Ovary (tissue), 9 donors: ENCODE data around the gene CENPA. TPM values are rescaled to one million over a fixed set of nuclear protein-coding genes. Genes with fewer than 3 reads are reported as not detected.

Source experiments
- DNase-seq, 5 donors: peaks; one replicate each; pipeline ENCODE4 v3.0.0-alpha.2; 2019 to 2020
- H3K27ac ChIP-seq, 2 donors: fragments of 200-600 bp; one replicate each; pipeline versions ENCODE4 v1.5.1 to v1.8.0; 2019 to 2022
- H3K27me3 ChIP-seq: fragments of 200-600 bp; one replicate; pipeline ENCODE4 v1.8.0; 2022
- H3K36me3 ChIP-seq: fragments of 200-600 bp; sonication (generic); one replicate; pipeline ENCODE4 v1.5.1; 2019
- H3K4me1 ChIP-seq: one replicate; pipeline ENCODE4 v1.8.1; 2013; ENCODE audit warnings: mild to moderate bottlenecking, moderate library complexity; ENCODE audit not compliant: insufficient read depth
- H3K4me3 ChIP-seq: fragments of 200-600 bp; sonication (generic); one replicate; pipeline ENCODE4 v1.5.1; 2017
- H3K9me3 ChIP-seq, 2 donors: fragments of 200-600 bp in 1 of 2; sonication (generic) in 1 of 2; one replicate each; pipeline versions ENCODE4 v1.5.1 to v1.8.1; 2013 to 2019; ENCODE audit warnings: mild to moderate bottlenecking in 1 of 2, moderate library complexity in 1 of 2
- EP300 ChIP-seq: sonication (generic); formaldehyde crosslinking; IDR thresholded peaks from one replicate; pipeline ENCODE4 v1.6.1; 2017; ENCODE audit warnings: antibody characterized with exemption
- POLR2A ChIP-seq: fragments of 450-650 bp; IDR thresholded peaks from one replicate; pipeline ENCODE4 v1.6.1; 2017; ENCODE audit warnings: antibody characterized with exemption, mild to moderate bottlenecking, moderate library complexity
- WGBS, 3 donors: extraction: QIAGEN DNeasy Blood & Tissue Kit in 1 of 3; methylation state at CpG; one replicate each; pipeline versions ENCODE4 v1.1.5 to v1.1.7; 2013 to 2017; 5-methylcytosine and 5-hydroxymethylcytosine counted together
- intact Hi-C, 4 donors: fragments of 100-400 bp; cut with DNase I; formaldehyde crosslinking; loops; one replicate each; pipeline versions ENCODE4 v1.11.0 to v1.15.1; 2022 to 2023
- polyA plus RNA-seq, 2 donors: library from polyadenylated mRNA; stranded (reverse); fragments of 200-250 nt in 1 of 2; fragments of 350-450 nt in 1 of 2; fragmentation: Illumina TruSeq in 1 of 2; extraction: RNeasy Lipid Tissue Mini Kit (QIAGEN cat#74804) in 1 of 2; gene quantifications; one replicate each; pipeline ENCODE4 v1.2.3, GENCODE V29; 2013 to 2014
- total RNA-seq, 7 donors: library from RNA; depleted of rRNA in 2 of 7; stranded (reverse); fragments of >200 nt in 2 of 7; fragmentation: NEBNext Ultra II Directional in 3 of 7; extraction: Animal tissue kit (Norgen Biotek cat#: 25700) in 3 of 7; gene quantifications; one replicate each; pipeline versions ENCODE4 v1.1.0 to v1.2.4, GENCODE V29; 2016 to 2023
- TF ChIP-seq, protein P1 (sequence below), 3 donors: fragments of 450-650 bp in 2 of 3; fragments of 200-600 bp in 1 of 3; IDR thresholded peaks; one replicate each; pipeline versions ENCODE4 v1.5.1 to v1.8.0; 2016 to 2022; ENCODE audit warnings: antibody characterized with exemption in 3 of 3, mild to moderate bottlenecking in 1 of 3
- donor health status: DM: no; HTN: no; CAD: no; lungs with moderate emphysema.
- donor health status: DM: no; HTN: no; CAD: no.
- donor health status: Bipolar disorder and iron deficiency.
- donor health status: DM: yes; HTN: yes; CAD: no.
- donor health status: DM: no; HTN: no; CAD: no.
- donor health status: DM: yes; HTN: yes; CAD: no.

Gene CENPA
- total and polyA plus RNA-seq, 9 donors: 0.21 to 1.4 (median 0.87) TPM; not detected in 4

DNA sequence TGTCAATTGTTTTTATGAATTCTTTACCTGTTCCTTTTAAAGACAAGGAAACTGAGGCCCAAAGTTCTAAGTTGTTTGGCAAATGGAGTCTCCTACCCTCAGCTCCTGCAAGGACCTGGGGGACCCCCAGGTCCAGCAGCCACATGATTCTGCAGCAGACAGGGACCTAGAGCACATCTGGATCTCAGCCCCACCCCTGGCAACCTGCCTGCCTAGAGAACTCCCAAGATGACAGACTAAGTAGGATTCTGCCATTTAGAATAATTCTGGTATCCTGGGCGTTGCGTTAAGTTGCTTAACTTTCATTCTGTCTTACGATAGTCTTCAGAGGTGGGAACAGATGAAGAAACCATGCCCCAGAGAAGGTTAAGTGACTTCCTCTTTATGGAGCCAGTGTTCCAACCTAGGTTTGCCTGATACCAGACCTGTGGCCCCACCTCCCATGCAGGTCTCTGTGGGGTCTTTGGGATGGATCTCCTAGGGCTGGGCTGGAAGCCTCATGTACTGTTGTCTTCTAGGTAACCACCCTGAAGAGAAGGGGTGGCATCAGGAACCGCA, 5.6 kb upstream of the CENPA start:
- TF ChIP-seq POLR2A (no peak), EP300 (no peak)
- TF ChIP-seq, protein P1, sequence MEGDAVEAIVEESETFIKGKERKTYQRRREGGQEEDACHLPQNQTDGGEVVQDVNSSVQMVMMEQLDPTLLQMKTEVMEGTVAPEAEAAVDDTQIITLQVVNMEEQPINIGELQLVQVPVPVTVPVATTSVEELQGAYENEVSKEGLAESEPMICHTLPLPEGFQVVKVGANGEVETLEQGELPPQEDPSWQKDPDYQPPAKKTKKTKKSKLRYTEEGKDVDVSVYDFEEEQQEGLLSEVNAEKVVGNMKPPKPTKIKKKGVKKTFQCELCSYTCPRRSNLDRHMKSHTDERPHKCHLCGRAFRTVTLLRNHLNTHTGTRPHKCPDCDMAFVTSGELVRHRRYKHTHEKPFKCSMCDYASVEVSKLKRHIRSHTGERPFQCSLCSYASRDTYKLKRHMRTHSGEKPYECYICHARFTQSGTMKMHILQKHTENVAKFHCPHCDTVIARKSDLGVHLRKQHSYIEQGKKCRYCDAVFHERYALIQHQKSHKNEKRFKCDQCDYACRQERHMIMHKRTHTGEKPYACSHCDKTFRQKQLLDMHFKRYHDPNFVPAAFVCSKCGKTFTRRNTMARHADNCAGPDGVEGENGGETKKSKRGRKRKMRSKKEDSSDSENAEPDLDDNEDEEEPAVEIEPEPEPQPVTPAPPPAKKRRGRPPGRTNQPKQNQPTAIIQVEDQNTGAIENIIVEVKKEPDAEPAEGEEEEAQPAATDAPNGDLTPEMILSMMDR (IDR thresholded peaks at IDR 0.05): no peak
- no peaks in the 10 kb centered on the region for H3K36me3 ChIP-seq
- intact Hi-C loops: no loop called here

DNA sequence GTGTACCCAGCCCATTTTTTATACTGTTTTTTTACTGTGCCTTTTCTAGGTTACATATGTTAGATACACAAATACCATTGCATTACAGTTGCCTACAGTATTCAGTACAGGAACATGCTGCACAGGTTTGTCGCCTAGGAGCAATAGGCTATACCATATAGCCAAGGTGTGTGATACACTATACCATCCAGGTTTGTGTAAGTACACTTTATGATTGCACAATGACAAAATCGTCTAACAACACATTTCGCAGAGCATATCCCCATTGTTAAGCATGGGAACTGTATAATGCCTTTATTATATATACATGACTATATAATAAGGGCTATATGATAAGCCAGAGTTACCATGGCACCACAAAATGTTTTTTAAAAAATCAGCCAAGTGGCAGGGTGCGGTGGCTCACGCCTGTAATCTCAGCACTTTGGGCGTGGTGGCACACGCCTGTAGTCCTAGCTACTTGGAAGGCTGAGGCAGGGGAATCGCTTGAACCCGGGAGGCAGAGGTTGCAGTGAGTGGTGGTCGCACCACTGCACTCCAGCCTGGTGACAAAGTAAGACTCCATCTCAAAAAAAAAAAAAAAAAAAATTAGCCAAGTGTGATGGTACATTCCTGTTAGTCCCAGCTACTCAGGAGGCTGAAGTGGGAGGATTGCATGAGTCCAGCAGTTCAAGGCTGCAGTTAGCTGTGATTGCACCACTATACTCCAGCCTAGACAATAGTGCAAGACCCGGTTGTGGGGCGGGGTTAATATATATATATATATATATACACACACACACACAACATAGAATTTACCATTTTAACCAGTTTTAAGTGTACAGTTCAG, 2.8 kb upstream of the CENPA start:
- Histone ChIP-seq H3K9me3 (no peaks in the 10 kb centered on the region), H3K27me3 (no peaks in the 10 kb centered on the region), H3K27ac (no peak overlapping the region), H3K4me3 (no peak overlapping the region), H3K4me1 (peaks cover 3% of the 10 kb centered on the region), H3K36me3 (no peaks in the 10 kb centered on the region)
- intact Hi-C loops: no loop called here
- WGBS, 3 donors: 81 to 84% (median 81%) methylated on average over 12 of the region's 12 CpGs
- TF ChIP-seq POLR2A (no peak), EP300 (no peak)
- TF ChIP-seq, protein P1 (IDR thresholded peaks at IDR 0.05): no peak
- no peak for DNase-seq

More for the DNA sequence above, 5.6 kb upstream of the CENPA start:
- no peaks in the 10 kb centered on the region for H3K27me3 ChIP-seq
- 94 to 97% (median 95%) methylated on average over 4 of the region's 4 CpGs for WGBS, 3 donors
- H3K27ac ChIP-seq: no peak overlapping the region
- H3K9me3 ChIP-seq: no peaks in the 10 kb centered on the region
- H3K4me3 ChIP-seq: no peak overlapping the region
- no peaks in the 10 kb centered on the region for H3K4me1 ChIP-seq
- DNase-seq: no peak

DNA sequence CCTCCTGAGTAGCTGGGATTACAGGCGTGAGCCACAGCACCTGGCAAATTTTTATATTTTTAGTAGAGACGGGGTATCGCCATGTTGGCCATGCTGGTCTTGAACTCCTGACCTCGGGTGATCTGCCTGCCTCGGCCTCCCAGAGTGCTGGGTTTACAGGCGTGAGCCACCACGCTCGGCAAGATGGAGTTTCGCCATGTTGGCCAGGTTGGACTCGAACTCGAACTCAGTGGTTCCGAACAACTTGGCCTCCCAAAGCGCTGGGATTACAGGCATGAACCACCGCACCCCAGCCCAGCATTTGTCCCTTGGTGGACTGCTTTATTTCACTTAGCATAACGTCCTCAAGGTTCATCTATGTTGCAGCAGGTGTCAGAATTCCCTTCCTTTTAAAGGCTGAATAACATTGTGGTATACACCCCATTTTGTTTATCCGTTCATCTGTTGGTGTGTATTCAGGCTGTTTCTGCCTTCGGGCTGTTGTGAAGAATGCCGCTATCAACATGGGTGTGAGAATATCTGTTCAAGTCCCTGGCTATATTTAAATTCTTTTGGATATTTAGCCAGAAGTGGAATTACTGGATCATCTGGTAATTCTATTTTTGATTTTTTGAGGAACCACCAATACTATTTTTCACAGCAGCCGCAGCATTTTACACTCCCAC, 1.2 kb upstream of the CENPA start:
- H3K27ac ChIP-seq: no peak overlapping the region
- H3K4me3 ChIP-seq: peak overlapping the region; percentile 37
- H3K36me3 ChIP-seq: no peaks in the 10 kb centered on the region
- DNase-seq: no peak
- WGBS, 3 donors: 87 to 89% (median 89%) methylated on average over 19 of the region's 19 CpGs
- H3K9me3 ChIP-seq: no peaks in the 10 kb centered on the region
- H3K27me3 ChIP-seq: no peaks in the 10 kb centered on the region
- TF ChIP-seq POLR2A (no peak), EP300 (no peak)
- TF ChIP-seq, protein P1 (IDR thresholded peaks at IDR 0.05): no peak
- peaks cover 3% of the 10 kb centered on the region for H3K4me1 ChIP-seq
- intact Hi-C loops: no loop called here

DNA sequence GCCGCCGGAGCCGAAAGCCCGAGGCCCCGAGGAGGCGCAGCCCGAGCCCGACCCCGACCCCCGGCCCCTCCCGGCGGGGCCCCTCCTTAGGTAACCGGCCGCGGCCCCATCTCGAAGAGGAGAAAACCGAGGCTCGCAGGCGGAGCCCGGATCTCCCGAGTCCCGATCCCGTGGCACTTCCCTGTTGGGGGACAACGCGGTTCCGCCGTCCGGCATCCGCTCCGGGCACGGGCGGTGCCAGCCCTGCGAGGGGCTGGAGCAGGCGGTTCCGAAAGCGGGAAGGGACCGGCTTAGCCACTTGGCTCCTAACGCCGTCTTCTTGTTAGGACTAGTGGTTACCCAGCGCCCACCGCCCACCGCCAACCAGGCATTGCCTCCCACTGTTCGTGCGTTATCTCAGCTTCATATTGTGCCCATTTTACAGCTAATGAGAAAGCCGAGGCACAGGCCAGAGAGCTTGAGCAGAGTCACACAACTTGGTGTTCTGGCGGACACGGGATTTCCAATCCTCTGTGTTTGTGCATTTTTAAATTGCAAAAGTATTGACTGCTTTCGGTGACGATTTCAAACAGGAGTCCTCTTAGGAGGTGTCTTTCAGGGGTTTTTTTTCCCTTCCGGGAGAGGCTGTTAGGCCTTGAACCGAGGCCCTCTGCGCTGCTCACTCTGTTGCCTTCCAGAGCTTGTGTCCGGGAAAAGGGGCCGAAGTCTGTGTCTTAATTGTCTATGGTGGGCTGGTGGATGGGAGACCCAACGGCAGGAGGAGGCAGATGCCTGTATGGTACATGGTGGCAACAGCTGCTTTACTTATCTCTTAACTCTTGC, 562 bp downstream of the CENPA start:
- no peak overlapping the region for H3K27ac ChIP-seq
- WGBS, 3 donors: 1 to 4% (median 2%) methylated on average over 36 to 55 of the region's 55 CpGs
- peaks cover 3% of the 10 kb centered on the region for H3K4me1 ChIP-seq
- no peaks in the 10 kb centered on the region for H3K9me3 ChIP-seq
- intact Hi-C loops: no loop called here
- TF ChIP-seq POLR2A (no peak), EP300 (no peak)
- TF ChIP-seq, protein P1 (IDR thresholded peaks at IDR 0.05): no peak
- no peaks in the 10 kb centered on the region for H3K27me3 ChIP-seq
- peak overlapping the region; percentile 60 for H3K4me3 ChIP-seq
- H3K36me3 ChIP-seq: no peaks in the 10 kb centered on the region
- DNase-seq: no peak
